Measurements from ENCODE around the gene TRIM32.

DNA sequence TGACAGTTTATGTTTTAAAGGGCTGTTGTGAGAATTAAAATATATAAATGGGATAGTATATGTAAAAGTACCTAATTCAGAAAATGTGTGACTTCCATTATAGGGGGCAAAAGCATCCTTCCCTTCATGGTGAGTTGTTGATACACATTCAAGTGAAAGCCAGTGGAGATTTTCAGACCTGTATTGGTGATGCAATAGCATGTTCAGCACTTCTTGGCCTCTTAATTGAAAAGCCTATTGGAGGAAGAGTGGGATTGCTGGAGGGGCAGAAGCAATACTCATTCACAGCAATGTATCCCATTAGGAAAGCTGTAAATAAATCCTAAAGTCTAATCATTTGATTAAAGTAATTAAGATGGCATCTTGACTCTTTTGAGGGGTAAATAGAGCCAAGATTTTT is 17.4 kb downstream of the TRIM32 start:
- TF ChIP-seq, protein P1, sequence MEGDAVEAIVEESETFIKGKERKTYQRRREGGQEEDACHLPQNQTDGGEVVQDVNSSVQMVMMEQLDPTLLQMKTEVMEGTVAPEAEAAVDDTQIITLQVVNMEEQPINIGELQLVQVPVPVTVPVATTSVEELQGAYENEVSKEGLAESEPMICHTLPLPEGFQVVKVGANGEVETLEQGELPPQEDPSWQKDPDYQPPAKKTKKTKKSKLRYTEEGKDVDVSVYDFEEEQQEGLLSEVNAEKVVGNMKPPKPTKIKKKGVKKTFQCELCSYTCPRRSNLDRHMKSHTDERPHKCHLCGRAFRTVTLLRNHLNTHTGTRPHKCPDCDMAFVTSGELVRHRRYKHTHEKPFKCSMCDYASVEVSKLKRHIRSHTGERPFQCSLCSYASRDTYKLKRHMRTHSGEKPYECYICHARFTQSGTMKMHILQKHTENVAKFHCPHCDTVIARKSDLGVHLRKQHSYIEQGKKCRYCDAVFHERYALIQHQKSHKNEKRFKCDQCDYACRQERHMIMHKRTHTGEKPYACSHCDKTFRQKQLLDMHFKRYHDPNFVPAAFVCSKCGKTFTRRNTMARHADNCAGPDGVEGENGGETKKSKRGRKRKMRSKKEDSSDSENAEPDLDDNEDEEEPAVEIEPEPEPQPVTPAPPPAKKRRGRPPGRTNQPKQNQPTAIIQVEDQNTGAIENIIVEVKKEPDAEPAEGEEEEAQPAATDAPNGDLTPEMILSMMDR (optimal IDR thresholded peaks at IDR 0.05 in 1 of 3, IDR thresholded peaks at IDR 0.05 in 1 of 3, conservative IDR thresholded peaks at IDR 0.05 in 1 of 3; ENCODE audit: extremely low read depth in 1 of 3, insufficient read depth in 2 of 3, low read length in 3 of 3) = no peak
- no peak for TF ChIP-seq EZH2 (IDR thresholded peaks at IDR 0.05; ENCODE audit: low read length)

Data from keratinocyte (primary cell).